Epithelial cell of esophagus (primary cell): ENCODE measurements around the gene TBC1D14.

Experiments used
- DNase-seq: peaks from one replicate; pipeline ENCODE4 v3.0.0; 2010; ENCODE audit warnings: low read depth
- H3K4me3 ChIP-seq: 2 replicates; pipeline ENCODE4 v1.5.1; 2011; ENCODE audit warnings: mild to moderate bottlenecking, low read length, control low read depth
- CTCF ChIP-seq: IDR thresholded peaks from 2 replicates; pipeline ENCODE4 v1.5.1; 2011; ENCODE audit warnings: low read depth, mild to moderate bottlenecking, low read length, control low read depth, inconsistent platforms; ENCODE audit not compliant: insufficient read depth; ENCODE audit errors: missing control alignments

TBC1D14 gene

GRCh38 chr4:6960628-6961412 is 51.2 kb downstream of the TBC1D14 start:
- no peak for DNase-seq
- no peak overlapping the region for H3K4me3 ChIP-seq
- no peak for TF ChIP-seq CTCF

- H3K4me3 ChIP-seq: no peak overlapping the region
- no peak for DNase-seq
These were observed 52.0 kb downstream of the TBC1D14 start for GRCh38 chr4:6961496-6962210.

GRCh38 chr4:6962211-6963041 is 52.8 kb downstream of the TBC1D14 start:
- DNase-seq: no peak
- no peak overlapping the region for H3K4me3 ChIP-seq
- no peak for TF ChIP-seq CTCF

More at GRCh38 chr4:6961496-6962210, 52.0 kb downstream of the TBC1D14 start:
- TF ChIP-seq CTCF: no peak

- H3K4me3 ChIP-seq: no peak overlapping the region
- DNase-seq: no peak
- no peak for TF ChIP-seq CTCF
These were observed 53.5 kb downstream of the TBC1D14 start for GRCh38 chr4:6963139-6963611.

GRCh38 chr4:6964858-6965257 is 55.2 kb downstream of the TBC1D14 start:
- DNase-seq: no peak
- no peak overlapping the region for H3K4me3 ChIP-seq
- TF ChIP-seq CTCF: no peak

- no peak for DNase-seq
- no peak for TF ChIP-seq CTCF
These were observed 55.7 kb downstream of the TBC1D14 start for GRCh38 chr4:6965329-6965728.

More at GRCh38 chr4:6965329-6965728, 55.7 kb downstream of the TBC1D14 start:
- no peak overlapping the region for H3K4me3 ChIP-seq
